SK-N-SH (cell line): Measurements from ENCODE around the gene RCE1.

Experiments
- CHD2 ChIP-seq: fragments of 150-350 bp; IDR thresholded peaks from 2 replicates; pipeline ENCODE4 v1.6.1; 2018; ENCODE audit warnings: low read length; ENCODE audit not compliant: partially characterized antibody
- CTCF ChIP-seq: fragments of 200-600 bp; sonication (generic); IDR thresholded peaks from 2 replicates; pipeline ENCODE4 v1.6.1; 2017; ENCODE audit warnings: antibody characterized with exemption, mild to moderate bottlenecking, moderate library complexity
- GABPA ChIP-seq: IDR thresholded peaks from 2 replicates; pipeline ENCODE4 v1.4.0; 2012; ENCODE audit warnings: low read depth, mild to moderate bottlenecking
- PBX3 ChIP-seq: IDR thresholded peaks from 2 replicates; pipeline ENCODE4; 2012
- POLR2AphosphoS5 ChIP-seq: IDR thresholded peaks from 2 replicates; pipeline ENCODE4 v1.6.1; 2012; ENCODE audit warnings: low read depth, low read length
- RCOR1 ChIP-seq: fragments of 150-350 bp; IDR thresholded peaks from 2 replicates; pipeline ENCODE4 v1.6.1; 2017; ENCODE audit warnings: antibody characterized with exemption, low read length
- SIN3A ChIP-seq: IDR thresholded peaks from 2 replicates; pipeline ENCODE4 v1.6.1; 2012; ENCODE audit warnings: low read depth, mild to moderate bottlenecking, low read length, moderate library complexity, borderline replicate concordance
- TF ChIP-seq, protein P1 (sequence below): IDR thresholded peaks from 2 replicates; pipeline ENCODE4 v1.4.0; 2012; ENCODE audit warnings: low read depth, borderline replicate concordance

GRCh38 chr11:66849501-66850234 lies 6.4 kb downstream of the RCE1 start:
- TF ChIP-seq SIN3A, result no peak
- TF ChIP-seq GABPA, result no peak
- TF ChIP-seq RCOR1, result no peak
- no peak for TF ChIP-seq CTCF
- no peak for TF ChIP-seq PBX3
- TF ChIP-seq, protein P1, sequence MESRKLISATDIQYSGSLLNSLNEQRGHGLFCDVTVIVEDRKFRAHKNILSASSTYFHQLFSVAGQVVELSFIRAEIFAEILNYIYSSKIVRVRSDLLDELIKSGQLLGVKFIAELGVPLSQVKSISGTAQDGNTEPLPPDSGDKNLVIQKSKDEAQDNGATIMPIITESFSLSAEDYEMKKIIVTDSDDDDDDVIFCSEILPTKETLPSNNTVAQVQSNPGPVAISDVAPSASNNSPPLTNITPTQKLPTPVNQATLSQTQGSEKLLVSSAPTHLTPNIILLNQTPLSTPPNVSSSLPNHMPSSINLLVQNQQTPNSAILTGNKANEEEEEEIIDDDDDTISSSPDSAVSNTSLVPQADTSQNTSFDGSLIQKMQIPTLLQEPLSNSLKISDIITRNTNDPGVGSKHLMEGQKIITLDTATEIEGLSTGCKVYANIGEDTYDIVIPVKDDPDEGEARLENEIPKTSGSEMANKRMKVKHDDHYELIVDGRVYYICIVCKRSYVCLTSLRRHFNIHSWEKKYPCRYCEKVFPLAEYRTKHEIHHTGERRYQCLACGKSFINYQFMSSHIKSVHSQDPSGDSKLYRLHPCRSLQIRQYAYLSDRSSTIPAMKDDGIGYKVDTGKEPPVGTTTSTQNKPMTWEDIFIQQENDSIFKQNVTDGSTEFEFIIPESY, result no peak
- TF ChIP-seq CHD2, result no peak
- no peak for TF ChIP-seq POLR2AphosphoS5
